GM18498 (cell line): ENCODE data around the gene FGF4.

Experiments
- ATAC-seq: cut with Tn5 transposase; IDR thresholded peaks from one replicate; pipeline ENCODE4 v1.9.1; 2021; ENCODE audit warnings: mild to moderate bottlenecking, moderate library complexity; ENCODE audit not compliant: unreplicated experiment

The FGF4 gene

GRCh38 chr11:69808667-69809086 is 33.5 kb upstream of the FGF4 start:
- ATAC-seq = no peak

- no peak for ATAC-seq
Observed at GRCh38 chr11:69807106-69807815, 32.1 kb upstream of the FGF4 start.

- ATAC-seq = no peak
Observed at GRCh38 chr11:69804769-69805508, 29.8 kb upstream of the FGF4 start.

GRCh38 chr11:69803604-69804218 is 28.6 kb upstream of the FGF4 start:
- no peak for ATAC-seq

- no peak for ATAC-seq
Observed at GRCh38 chr11:69803022-69803421, 27.9 kb upstream of the FGF4 start.

GRCh38 chr11:69802590-69802989 is 27.4 kb upstream of the FGF4 start:
- ATAC-seq = no peak

GRCh38 chr11:69801513-69802335 is 26.6 kb upstream of the FGF4 start:
- ATAC-seq = no peak

- no peak for ATAC-seq
Observed at GRCh38 chr11:69800278-69800677, 25.1 kb upstream of the FGF4 start.

- ATAC-seq = no peak
Observed at GRCh38 chr11:69799582-69799981, 24.4 kb upstream of the FGF4 start.

GRCh38 chr11:69799097-69799496 is 24.0 kb upstream of the FGF4 start:
- no peak for ATAC-seq

GRCh38 chr11:69797737-69798528 is 22.8 kb upstream of the FGF4 start:
- ATAC-seq = no peak

- no peak for ATAC-seq
Observed at GRCh38 chr11:69797156-69797555, 22.0 kb upstream of the FGF4 start.

- ATAC-seq = no peak
Observed at GRCh38 chr11:69796063-69796462, 20.9 kb upstream of the FGF4 start.

GRCh38 chr11:69791276-69792180 is 16.4 kb upstream of the FGF4 start:
- no peak for ATAC-seq

- no peak for ATAC-seq
Observed at GRCh38 chr11:69788956-69789355, 13.8 kb upstream of the FGF4 start.

GRCh38 chr11:69787906-69788305 is 12.8 kb upstream of the FGF4 start:
- no peak for ATAC-seq

- ATAC-seq = no peak
Observed at GRCh38 chr11:69787457-69787856, 12.3 kb upstream of the FGF4 start.

- ATAC-seq = no peak
Observed at GRCh38 chr11:69781241-69781640, 6.1 kb upstream of the FGF4 start.

- ATAC-seq = no peak
Observed at GRCh38 chr11:69778373-69778772, 3.2 kb upstream of the FGF4 start.
